ENCODE results near the gene DNM3.

GRCh38 chr1:172283766-172284165, 442.5 kb downstream of the DNM3 start:
- TF ChIP-seq CTCF (IDR thresholded peaks at IDR 0.05; ENCODE audit: control extremely low read depth in 1 of 3, insufficient read depth in 1 of 3, low read depth in 1 of 3, low read length in 3 of 3) (no peak), EZH2 (IDR thresholded peaks at IDR 0.05; ENCODE audit: low read depth, low read length, severe bottlenecking) (no peak)

All from H1 (cell line).